Stimulated activated CD4-positive, alpha-beta T cell treated with anti-CD3 and anti-CD28 coated beads, TNF-alpha, amount 100 ng/mL, for 1 hour (primary cell): ENCODE data around the gene LENG8.

Experiments used
- DNase-seq, 3 donors: peaks; one replicate each; pipeline ENCODE4 v3.0.0-alpha.2; 2020; ENCODE audit warnings: low read depth in 3 of 3, low spot score in 1 of 3

The LENG8 gene

GRCh38 chr19:54448774-54449700 lies at the start of gene LENG8:
Gene LENG8, plus strand, starts transcription at chr19:54449199. Its CDS starts 2,146 bp downstream, at chr19:54451345.
- DNase-seq = peak; percentile 92 to 96 (median 96)

- no peak for DNase-seq
Observed at GRCh38 chr19:54400913-54401312, 48.1 kb upstream of the LENG8 start.

GRCh38 chr19:54403054-54403453 lies 45.9 kb upstream of the LENG8 start:
- DNase-seq = no peak

- no peak for DNase-seq
Observed at GRCh38 chr19:54405628-54406027, 43.4 kb upstream of the LENG8 start.

- DNase-seq = no peak
Observed at GRCh38 chr19:54407780-54408179, 41.2 kb upstream of the LENG8 start.

GRCh38 chr19:54408456-54409026 lies 40.5 kb upstream of the LENG8 start:
- no peak for DNase-seq

GRCh38 chr19:54411033-54411432 lies 38.0 kb upstream of the LENG8 start:
- no peak for DNase-seq

- no peak for DNase-seq
Observed at GRCh38 chr19:54412877-54413276, 36.1 kb upstream of the LENG8 start.

GRCh38 chr19:54414156-54414555 lies 34.8 kb upstream of the LENG8 start:
- DNase-seq = no peak

GRCh38 chr19:54415208-54415900 lies 33.6 kb upstream of the LENG8 start, which contains the start of gene TTYH1:
Gene TTYH1, plus strand, starts transcription at chr19:54415464. Its CDS starts 89 bp downstream, at chr19:54415553.
- DNase-seq = peak in 1 of 3 donors; percentile 48

GRCh38 chr19:54415901-54416673 lies 32.9 kb upstream of the LENG8 start:
- DNase-seq = no peak

- no peak for DNase-seq
Observed at GRCh38 chr19:54416695-54417491, 32.1 kb upstream of the LENG8 start.

GRCh38 chr19:54418030-54418929 lies 30.7 kb upstream of the LENG8 start:
- no peak for DNase-seq

- DNase-seq = no peak
Observed at GRCh38 chr19:54418930-54419800, 29.8 kb upstream of the LENG8 start.

GRCh38 chr19:54420068-54420382 lies 29.0 kb upstream of the LENG8 start:
- DNase-seq = no peak

- DNase-seq = no peak
Observed at GRCh38 chr19:54420383-54421168, 28.4 kb upstream of the LENG8 start.

GRCh38 chr19:54421169-54421516 lies 27.9 kb upstream of the LENG8 start:
- DNase-seq = no peak

GRCh38 chr19:54421521-54421920 lies 27.5 kb upstream of the LENG8 start:
- no peak for DNase-seq
